HCT116 (cell line): ENCODE measurements around the gene R3HCC1L. TPM values are rescaled to one million over a fixed set of nuclear protein-coding genes. Genes with fewer than 3 reads are reported as not detected.

Experiments used
- ATAC-seq: fragments of 200-7000 bp; cut with Tn5 transposase; 2 replicates; pipeline ENCODE4 v1.9.1; 2020; ENCODE audit warnings: mild to moderate bottlenecking, moderate library complexity
- BruUV-seq: library from RNA; stranded (reverse); fragments of 400-500 nt; replicated peaks from 2 replicates; lab custom pipeline; 2021; lab: Mats Ljungman, UMichigan
- CTCF ChIA-PET: fragments of 300-600 bp; sonication (Branson Sonifier 250); formaldehyde crosslinking; loops from one replicate; lab custom pipeline; 2021; ENCODE audit warnings: antibody characterized with exemption; lab: Charles Lee
- POLR2A ChIA-PET: fragments of 300-600, 350-600 bp; sonication (Branson Sonifier 250); formaldehyde crosslinking; loops from one replicate; lab custom pipeline; 2021; ENCODE audit warnings: antibody characterized with exemption; lab: Charles Lee
- RAD21 ChIA-PET, 2 experiments: fragments of 300-600 bp; sonication (Branson Sonifier 250); formaldehyde crosslinking; loops; one replicate each; lab custom pipeline; 2023; ENCODE audit warnings: low total read pairs in 2 of 2; ENCODE audit not compliant: uncharacterized antibody in 2 of 2, unreplicated experiment in 2 of 2, low non-redundant PET in 1 of 2; lab: Charles Lee
- DNase-seq: peaks from one replicate; pipeline ENCODE4 v3.0.0-alpha.2; 2010; ENCODE audit warnings: low read depth, low spot score
- H2AFZ ChIP-seq: fragments of 200-600 bp; shearing (Covaris generic), sonication (generic); 2 replicates; pipeline ENCODE4 v1.6.1; 2017; ENCODE audit warnings: low read depth, mixed run types, mixed read lengths, antibody characterized with exemption, low read length; ENCODE audit not compliant: poor library complexity, severe bottlenecking
- H3K27ac ChIP-seq: 2 replicates; pipeline ENCODE4 v1.5.1; 2012; ENCODE audit warnings: low read depth, low read length
- H3K27me3 ChIP-seq: fragments of 200-600 bp; sonication (generic); 2 replicates; pipeline ENCODE4 v1.6.1; 2016; ENCODE audit warnings: mixed run types, low read length, mixed read lengths; ENCODE audit not compliant: insufficient read depth
- H3K36me3 ChIP-seq, 2 experiments: fragments of 200-500 bp in 1 of 2; fragments of 200-600 bp in 1 of 2; sonication (Bioruptor generic) in 1 of 2; sonication (generic) in 1 of 2; 2 replicates each; pipeline versions ENCODE4 v1.5.1 to v1.6.1; 2014 to 2016; ENCODE audit warnings: low read length in 2 of 2, inconsistent platforms in 1 of 2, mixed read lengths in 1 of 2, mixed run types in 1 of 2; ENCODE audit not compliant: insufficient read depth in 2 of 2, control insufficient read depth in 1 of 2
- H3K4me1 ChIP-seq, 2 experiments: fragments of 200-600 bp in 1 of 2; sonication (generic) in 1 of 2; 2 replicates each; pipeline versions ENCODE4 v1.5.1 to v1.6.1; 2012 to 2017; ENCODE audit warnings: low read length in 2 of 2, inconsistent platforms in 1 of 2, mild to moderate bottlenecking in 1 of 2, mixed read lengths in 1 of 2, mixed run types in 1 of 2, moderate library complexity in 1 of 2; ENCODE audit not compliant: insufficient read depth in 2 of 2, control insufficient read depth in 1 of 2
- H3K4me2 ChIP-seq: fragments of 200-600 bp; sonication (generic); 2 replicates; pipeline ENCODE4 v1.6.1; 2017; ENCODE audit warnings: mixed run types, low read length, mixed read lengths
- H3K4me3 ChIP-seq, 2 experiments: fragments of 200-600 bp in 1 of 2; sonication (generic) in 1 of 2; replicated peaks in 1 of 2; 2 replicates each; pipeline ENCODE4 v1.5.1; 2011 to 2016; ENCODE audit warnings: low read length in 2 of 2, control low read depth in 1 of 2, low read depth in 1 of 2, mild to moderate bottlenecking in 1 of 2, mixed read lengths in 1 of 2, mixed run types in 1 of 2
- H3K79me2 ChIP-seq: fragments of 200-600 bp; sonication (generic); 2 replicates; pipeline ENCODE4 v1.6.1; 2017; ENCODE audit warnings: mild to moderate bottlenecking, mixed run types, low read length, moderate library complexity, mixed read lengths; ENCODE audit not compliant: insufficient read depth
- H3K9ac ChIP-seq: fragments of 200-600 bp; sonication (generic); 2 replicates; pipeline ENCODE4 v1.6.1; 2016; ENCODE audit warnings: low read length, mixed read lengths
- H3K9me2 ChIP-seq: fragments of 200-600 bp; sonication (generic), shearing (Covaris generic); 2 replicates; pipeline ENCODE4 v1.6.1; 2017; ENCODE audit warnings: mixed run types, mild to moderate bottlenecking, moderate library complexity; ENCODE audit not compliant: insufficient read depth
- H3K9me3 ChIP-seq, 2 experiments: fragments of 200-500 bp in 1 of 2; fragments of 200-600 bp in 1 of 2; sonication (Bioruptor generic) in 1 of 2; sonication (generic) in 1 of 2; 2 replicates each; pipeline ENCODE4 v1.6.1; 2014 to 2017; ENCODE audit warnings: low read length in 2 of 2, mixed read lengths in 2 of 2, inconsistent platforms in 1 of 2, low read depth in 1 of 2, mild to moderate bottlenecking in 1 of 2, mixed run types in 1 of 2, moderate library complexity in 1 of 2; ENCODE audit not compliant: control insufficient read depth in 1 of 2, insufficient read depth in 1 of 2
- H4K20me1 ChIP-seq: fragments of 200-600 bp; sonication (generic), shearing (Covaris generic); 2 replicates; pipeline ENCODE4 v1.6.1; 2017; ENCODE audit warnings: mixed run types, mild to moderate bottlenecking, moderate library complexity; ENCODE audit not compliant: insufficient read depth
- CBX3 ChIP-seq: IDR thresholded peaks from 2 replicates; pipeline ENCODE4 v1.6.1; 2012; ENCODE audit warnings: low read depth
- CEBPB ChIP-seq: IDR thresholded peaks from 2 replicates; pipeline ENCODE4 v1.6.1; 2012; ENCODE audit warnings: low read depth
- EGR1 ChIP-seq: IDR thresholded peaks from 2 replicates; pipeline ENCODE4 v1.6.1; 2012; ENCODE audit warnings: low read depth
- EZH2 ChIP-seq: fragments of 200-600 bp; sonication (generic); IDR thresholded peaks from 2 replicates; pipeline ENCODE4 v1.6.1; 2017; ENCODE audit warnings: antibody characterized with exemption, mixed run types
- EZH2phosphoT487 ChIP-seq: fragments of 200-600 bp; IDR thresholded peaks from 2 replicates; pipeline ENCODE4 v1.6.1; 2018; ENCODE audit warnings: antibody characterized with exemption, borderline replicate concordance
- FOSL1 ChIP-seq: IDR thresholded peaks from 2 replicates; pipeline ENCODE4 v1.6.1; 2012; ENCODE audit warnings: low read depth
- JUND ChIP-seq: IDR thresholded peaks from 2 replicates; pipeline ENCODE4 v1.6.1; 2012
- POLR2A ChIP-seq: IDR thresholded peaks from 2 replicates; pipeline ENCODE4 v1.7.0; 2011; ENCODE audit warnings: borderline replicate concordance; ENCODE audit not compliant: insufficient read depth, insufficient read length; ENCODE audit errors: extremely low read depth
- POLR2AphosphoS5 ChIP-seq: IDR thresholded peaks from 2 replicates; pipeline ENCODE4 v1.6.1; 2011; ENCODE audit warnings: mild to moderate bottlenecking, low read depth, low read length, moderate library complexity
- RAD21 ChIP-seq: IDR thresholded peaks from 2 replicates; pipeline ENCODE4 v1.6.1; 2012; ENCODE audit warnings: low read depth, mild to moderate bottlenecking
- REST ChIP-seq: IDR thresholded peaks from 2 replicates; pipeline ENCODE4 v1.6.1; 2012; ENCODE audit warnings: low read depth
- SIN3A ChIP-seq: IDR thresholded peaks from 2 replicates; pipeline ENCODE4 v1.6.1; 2012; ENCODE audit warnings: low read depth
- SP1 ChIP-seq: IDR thresholded peaks from 2 replicates; pipeline ENCODE4 v1.6.1; 2012; ENCODE audit warnings: low read depth
- SRF ChIP-seq: IDR thresholded peaks from 2 replicates; pipeline ENCODE4 v1.6.1; 2012; ENCODE audit warnings: low read depth
- YY1 ChIP-seq: IDR thresholded peaks from 2 replicates; pipeline ENCODE4 v1.6.1; 2011; ENCODE audit warnings: low read length, low read depth, moderate library complexity, mild to moderate bottlenecking; ENCODE audit not compliant: insufficient replicate concordance; ENCODE audit errors: extremely low read depth
- ZBTB33 ChIP-seq: IDR thresholded peaks from 2 replicates; pipeline ENCODE4 v1.6.1; 2011; ENCODE audit warnings: mild to moderate bottlenecking, low read length, moderate library complexity; ENCODE audit not compliant: insufficient replicate concordance; ENCODE audit errors: extremely low read depth
- ZNF274 ChIP-seq: fragments of 200-500 bp; sonication (Bioruptor generic); IDR thresholded peaks from 2 replicates; pipeline ENCODE4 v1.6.1; 2014; ENCODE audit warnings: mild to moderate bottlenecking, low read depth, low read length, inconsistent platforms
- intact Hi-C: fragments of 100-400 bp; cut with micrococcal nuclease; formaldehyde crosslinking; loops from 2 replicates; pipeline ENCODE4 v1.10.0; 2022
- total RNA-seq: library from RNA; stranded (reverse); gene quantifications from one replicate; pipeline ENCODE4 v1.2.1, GENCODE V29; 2021; ENCODE audit not compliant: unreplicated experiment
- TF ChIP-seq, protein P1 (sequence below): IDR thresholded peaks from 2 replicates; pipeline ENCODE4 v1.6.1; 2012
- TF ChIP-seq, protein P2 (sequence below), 3 experiments: fragments of 200-600 bp in 1 of 3; sonication (generic) in 1 of 3; IDR thresholded peaks in 2 of 3; conservative IDR thresholded peaks in 1 of 3; 2 replicates each; pipeline ENCODE4 v1.5.1; 2012 to 2017; ENCODE audit warnings: low read depth in 2 of 3, low read length in 2 of 3, antibody characterized with exemption in 1 of 3, borderline replicate concordance in 1 of 3, control low read depth in 1 of 3, mild to moderate bottlenecking in 1 of 3, mixed read lengths in 1 of 3, mixed run types in 1 of 3, moderate library complexity in 1 of 3; ENCODE audit not compliant: insufficient read depth in 1 of 3

The R3HCC1L gene
- total RNA-seq, 1 experiment from 2014 or later: 9.3 TPM

- Histone ChIP-seq H3K79me2 (0 out of 2 replicates have a peak, but pooled peaks cover 2% of the 10 kb centered on the region), H3K9me3 (no peaks in the 10 kb centered on the region), H3K4me2 (no peak overlapping the region), H3K36me3 (no peaks in the 10 kb centered on the region), H3K27me3 (no peaks in the 10 kb centered on the region), H3K27ac (no peak overlapping the region)
- ChIA-PET CTCF (no interaction called here), RAD21 (no interaction called here)
- DNase-seq: no peak
- no TSS peak for BruUV-seq
- no peak for ATAC-seq
- intact Hi-C loops: no loop called here
- TF ChIP-seq EZH2 (no peak), RAD21 (no peak), EGR1 (no peak), CBX3 (no peak), CEBPB (no peak), ZNF274 (no peak), SP1 (no peak), ZBTB33 (no peak), SIN3A (no peak), FOSL1 (no peak), SRF (no peak), POLR2AphosphoS5 (no peak), YY1 (no peak), POLR2A (no peak), EZH2phosphoT487 (no peak), REST (no peak), JUND (no peak)
- TF ChIP-seq, protein P1, sequence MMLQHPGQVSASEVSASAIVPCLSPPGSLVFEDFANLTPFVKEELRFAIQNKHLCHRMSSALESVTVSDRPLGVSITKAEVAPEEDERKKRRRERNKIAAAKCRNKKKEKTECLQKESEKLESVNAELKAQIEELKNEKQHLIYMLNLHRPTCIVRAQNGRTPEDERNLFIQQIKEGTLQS: no peak
- TF ChIP-seq, protein P2, sequence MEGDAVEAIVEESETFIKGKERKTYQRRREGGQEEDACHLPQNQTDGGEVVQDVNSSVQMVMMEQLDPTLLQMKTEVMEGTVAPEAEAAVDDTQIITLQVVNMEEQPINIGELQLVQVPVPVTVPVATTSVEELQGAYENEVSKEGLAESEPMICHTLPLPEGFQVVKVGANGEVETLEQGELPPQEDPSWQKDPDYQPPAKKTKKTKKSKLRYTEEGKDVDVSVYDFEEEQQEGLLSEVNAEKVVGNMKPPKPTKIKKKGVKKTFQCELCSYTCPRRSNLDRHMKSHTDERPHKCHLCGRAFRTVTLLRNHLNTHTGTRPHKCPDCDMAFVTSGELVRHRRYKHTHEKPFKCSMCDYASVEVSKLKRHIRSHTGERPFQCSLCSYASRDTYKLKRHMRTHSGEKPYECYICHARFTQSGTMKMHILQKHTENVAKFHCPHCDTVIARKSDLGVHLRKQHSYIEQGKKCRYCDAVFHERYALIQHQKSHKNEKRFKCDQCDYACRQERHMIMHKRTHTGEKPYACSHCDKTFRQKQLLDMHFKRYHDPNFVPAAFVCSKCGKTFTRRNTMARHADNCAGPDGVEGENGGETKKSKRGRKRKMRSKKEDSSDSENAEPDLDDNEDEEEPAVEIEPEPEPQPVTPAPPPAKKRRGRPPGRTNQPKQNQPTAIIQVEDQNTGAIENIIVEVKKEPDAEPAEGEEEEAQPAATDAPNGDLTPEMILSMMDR (IDR thresholded peaks at IDR 0.05 in 2 of 3, conservative IDR thresholded peaks at IDR 0.05 in 1 of 3; ENCODE audit: borderline replicate concordance in 1 of 3, insufficient read depth in 1 of 3, low read depth in 2 of 3, low read length in 2 of 3): no peak
- TF ChIP-seq, all 23 proteins: peak for 0
- H2AFZ ChIP-seq: no peak overlapping the region
- H3K9ac ChIP-seq: no peak overlapping the region
- no peaks in the 10 kb centered on the region for H3K4me1 ChIP-seq
- POLR2A ChIA-PET: interaction anchor here (0.6 kb wide), 1 partner anchor 325 kb away, joined by 4 read pairs; no protein-coding TSS in a partner anchor
- no peaks in the 10 kb centered on the region for H3K9me2 ChIP-seq
- no peaks in the 10 kb centered on the region for H4K20me1 ChIP-seq
- no peak overlapping the region for H3K4me3 ChIP-seq
These were observed 67.3 kb downstream of the R3HCC1L start for GRCh38 chr10:98201760-98202159.
